ENCODE results near the gene ZMYND8. TPM values are rescaled to one million over a fixed set of nuclear protein-coding genes. Genes with fewer than 3 reads are reported as not detected.

Gene ZMYND8
- total RNA-seq, 4 donors from 2014 or later: 48.5 to 169 (median 54.1) TPM

DNA sequence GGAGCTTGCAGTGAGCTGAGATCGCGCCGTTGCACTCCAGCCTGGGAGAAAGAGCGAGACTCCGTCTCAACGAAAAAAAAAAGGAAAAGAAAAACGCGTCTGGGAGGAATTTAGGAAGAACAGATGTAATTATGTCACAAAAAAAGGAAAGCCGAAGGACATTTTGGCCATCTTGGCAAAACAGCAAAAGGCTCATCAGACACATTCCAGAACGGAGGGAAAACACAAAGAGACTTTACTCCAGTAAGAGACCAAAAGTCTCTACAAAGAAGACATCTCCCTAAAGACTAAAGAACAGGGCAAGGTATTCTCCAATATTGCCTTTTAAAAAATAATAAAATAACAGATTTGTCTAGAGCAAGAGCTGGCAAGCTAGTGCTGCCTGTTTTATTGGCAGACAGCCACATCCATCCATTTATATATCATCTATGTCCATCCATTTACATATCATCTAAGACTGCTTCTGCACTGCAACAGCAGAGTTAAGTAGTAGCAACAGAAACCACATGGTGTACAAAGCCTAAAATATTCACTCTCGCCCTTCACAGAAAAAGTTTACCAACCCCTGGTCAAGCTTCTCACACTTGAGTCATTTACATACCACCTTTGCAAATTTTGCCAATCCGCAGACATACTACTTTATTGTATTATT lies 133.9 kb downstream of the ZMYND8 start:
- H3K36me3 ChIP-seq: peaks cover 93% of the 10 kb centered on the region
- WGBS: 92% methylated on average over 12 of the region's 12 CpGs

DNA sequence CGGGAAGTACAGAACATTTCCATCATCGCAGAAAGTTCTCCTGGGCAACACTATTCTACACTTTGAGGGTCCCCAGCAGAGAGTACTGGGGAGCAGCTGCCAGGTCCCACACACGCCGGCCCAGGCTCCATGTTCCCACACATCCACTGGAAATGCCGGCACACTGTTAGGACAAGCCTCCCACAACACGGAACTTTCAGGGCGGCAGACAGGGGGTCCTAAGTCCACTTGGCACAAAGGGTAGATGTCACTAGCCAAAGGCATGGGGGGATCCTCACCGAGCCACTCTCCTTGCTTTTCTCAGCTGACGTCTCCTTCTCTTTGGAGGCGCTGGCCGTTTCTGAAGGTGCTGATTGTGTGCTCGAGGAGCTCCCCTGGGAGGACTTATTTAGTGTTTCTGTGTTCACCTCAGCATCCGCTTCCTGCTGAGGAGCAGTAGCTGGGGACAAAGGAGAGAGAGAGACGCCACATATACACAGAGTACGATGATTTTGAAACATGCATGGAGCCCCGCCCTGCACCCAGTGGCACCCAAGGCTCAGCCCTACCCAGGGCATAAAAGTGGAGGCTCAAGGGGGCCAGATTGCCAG lies 135.4 kb downstream of the ZMYND8 start:
- DNase-seq (ENCODE audit: low spot score in 2 of 2): no peak
- WGBS: 86% methylated on average over 16 of the region's 16 CpGs
- H3K4me1 ChIP-seq: no peaks in the 10 kb centered on the region
- no peak overlapping the region for H3K4me3 ChIP-seq
- H3K27ac ChIP-seq: no peak overlapping the region
- H3K9me3 ChIP-seq: no peaks in the 10 kb centered on the region
- no peaks in the 10 kb centered on the region for H3K27me3 ChIP-seq
- H3K36me3 ChIP-seq: peaks cover 92% of the 10 kb centered on the region
- TF ChIP-seq EP300 (IDR thresholded peaks at IDR 0.05) (no peak), POLR2AphosphoS5 (IDR thresholded peaks at IDR 0.05) (no peak), POLR2A (IDR thresholded peaks at IDR 0.05) (no peak)
- TF ChIP-seq, protein P1, sequence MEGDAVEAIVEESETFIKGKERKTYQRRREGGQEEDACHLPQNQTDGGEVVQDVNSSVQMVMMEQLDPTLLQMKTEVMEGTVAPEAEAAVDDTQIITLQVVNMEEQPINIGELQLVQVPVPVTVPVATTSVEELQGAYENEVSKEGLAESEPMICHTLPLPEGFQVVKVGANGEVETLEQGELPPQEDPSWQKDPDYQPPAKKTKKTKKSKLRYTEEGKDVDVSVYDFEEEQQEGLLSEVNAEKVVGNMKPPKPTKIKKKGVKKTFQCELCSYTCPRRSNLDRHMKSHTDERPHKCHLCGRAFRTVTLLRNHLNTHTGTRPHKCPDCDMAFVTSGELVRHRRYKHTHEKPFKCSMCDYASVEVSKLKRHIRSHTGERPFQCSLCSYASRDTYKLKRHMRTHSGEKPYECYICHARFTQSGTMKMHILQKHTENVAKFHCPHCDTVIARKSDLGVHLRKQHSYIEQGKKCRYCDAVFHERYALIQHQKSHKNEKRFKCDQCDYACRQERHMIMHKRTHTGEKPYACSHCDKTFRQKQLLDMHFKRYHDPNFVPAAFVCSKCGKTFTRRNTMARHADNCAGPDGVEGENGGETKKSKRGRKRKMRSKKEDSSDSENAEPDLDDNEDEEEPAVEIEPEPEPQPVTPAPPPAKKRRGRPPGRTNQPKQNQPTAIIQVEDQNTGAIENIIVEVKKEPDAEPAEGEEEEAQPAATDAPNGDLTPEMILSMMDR (IDR thresholded peaks at IDR 0.05): no peak

More for the DNA sequence above, 133.9 kb downstream of the ZMYND8 start:
- no peak for DNase-seq (ENCODE audit: low spot score in 2 of 2)
- Histone ChIP-seq H3K27ac (no peak overlapping the region), H3K4me1 (no peaks in the 10 kb centered on the region), H3K27me3 (no peaks in the 10 kb centered on the region), H3K4me3 (no peak overlapping the region), H3K9me3 (no peaks in the 10 kb centered on the region)
- TF ChIP-seq POLR2AphosphoS5 (IDR thresholded peaks at IDR 0.05) (no peak), EP300 (IDR thresholded peaks at IDR 0.05) (no peak), POLR2A (IDR thresholded peaks at IDR 0.05) (no peak)
- TF ChIP-seq, protein P1 (IDR thresholded peaks at IDR 0.05): no peak

DNA sequence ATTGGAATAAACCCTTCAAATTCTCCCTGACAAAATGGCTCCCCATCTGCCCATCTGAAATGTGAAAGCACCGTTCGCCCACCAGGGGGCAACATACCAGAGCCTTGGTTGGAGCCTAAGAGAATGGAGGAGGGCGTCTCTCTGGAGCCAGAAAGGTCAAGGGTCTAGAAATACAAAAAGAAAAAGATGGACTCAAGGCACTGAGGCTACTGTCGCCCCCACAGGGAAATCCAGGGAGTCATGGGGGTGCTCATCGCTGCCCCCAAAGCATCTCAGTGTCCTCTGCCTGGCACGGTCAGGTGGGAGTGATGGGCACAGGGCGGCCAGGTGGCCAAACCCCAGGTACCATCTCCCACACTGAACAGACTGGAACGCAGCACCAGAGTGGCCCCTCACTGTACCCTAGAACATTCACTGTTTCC lies 136.3 kb downstream of the ZMYND8 start:
- Histone ChIP-seq H3K4me3 (no peak overlapping the region), H3K9me3 (no peaks in the 10 kb centered on the region), H3K27me3 (no peaks in the 10 kb centered on the region), H3K27ac (no peak overlapping the region), H3K4me1 (no peaks in the 10 kb centered on the region), H3K36me3 (peaks cover 94% of the 10 kb centered on the region)
- 93% methylated on average over 8 of the region's 8 CpGs for WGBS
- TF ChIP-seq EP300 (IDR thresholded peaks at IDR 0.05): no peak
- TF ChIP-seq POLR2A (IDR thresholded peaks at IDR 0.05): no peak
- TF ChIP-seq, protein P1 (IDR thresholded peaks at IDR 0.05): peak; percentile 12 to 36
- no peak for TF ChIP-seq POLR2AphosphoS5 (IDR thresholded peaks at IDR 0.05)
- DNase-seq (ENCODE audit: low spot score in 2 of 2): no peak

DNA sequence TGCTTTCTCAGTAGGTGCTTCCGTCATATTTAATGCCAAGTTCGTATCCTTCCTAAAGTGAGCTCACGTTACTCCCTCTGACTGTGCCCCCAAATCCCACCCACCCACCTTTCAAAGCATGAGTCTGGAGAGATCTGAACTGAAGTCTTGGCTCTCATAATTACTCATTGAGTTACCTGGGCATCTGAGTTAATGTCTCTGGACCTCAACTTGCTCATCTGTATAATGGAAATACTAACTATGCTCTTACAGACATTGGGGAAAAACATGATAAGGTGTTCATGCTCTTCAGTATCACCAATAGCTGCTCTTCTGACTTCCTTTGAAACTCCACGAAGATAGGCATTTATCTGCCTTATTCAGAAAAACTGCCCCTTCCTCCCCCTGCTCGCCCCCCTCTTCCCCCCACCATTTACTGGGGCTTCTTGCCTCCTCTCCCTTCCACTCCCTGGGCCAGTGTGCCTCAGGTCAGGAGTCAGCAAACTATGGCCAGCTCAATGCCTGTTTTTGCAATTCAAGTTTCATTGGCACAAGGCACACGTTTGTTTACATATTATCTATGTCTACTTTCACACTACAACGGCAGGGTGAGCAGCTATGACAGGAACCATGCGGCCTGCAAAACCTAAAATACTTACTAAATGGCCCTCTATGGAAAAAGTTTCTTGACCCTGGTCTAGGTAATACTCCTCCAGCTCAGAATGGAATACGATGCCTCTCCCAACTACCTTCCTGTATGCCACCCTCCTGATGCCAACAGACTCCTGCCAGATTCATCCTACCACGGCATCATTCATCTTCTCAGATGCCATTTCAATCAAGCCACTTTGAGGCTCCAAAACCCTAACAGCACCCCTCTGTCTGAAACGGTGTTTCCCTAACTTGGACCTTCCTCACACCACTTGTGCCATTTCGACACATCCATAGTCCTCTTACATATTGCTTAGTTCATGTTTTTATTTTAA lies 138.7 kb downstream of the ZMYND8 start:
- Histone ChIP-seq H3K27ac (no peak overlapping the region), H3K4me1 (no peaks in the 10 kb centered on the region), H3K27me3 (no peaks in the 10 kb centered on the region), H3K36me3 (peaks cover 94% of the 10 kb centered on the region), H3K9me3 (no peaks in the 10 kb centered on the region), H3K4me3 (no peak overlapping the region)
- TF ChIP-seq EP300 (IDR thresholded peaks at IDR 0.05): no peak
- TF ChIP-seq, protein P1 (IDR thresholded peaks at IDR 0.05): no peak
- TF ChIP-seq POLR2AphosphoS5 (IDR thresholded peaks at IDR 0.05): no peak
- DNase-seq (ENCODE audit: low spot score in 2 of 2): no peak
- 85% methylated on average over 12 of the region's 12 CpGs for WGBS
